HCT116 (cell line): ENCODE data around the gene NPTX1.

Experiments used
- ATF3 ChIP-seq: IDR thresholded peaks from 2 replicates; pipeline ENCODE4 v1.6.1; 2012
- CTCF ChIP-seq, 3 experiments: fragments of 200-600 bp in 1 of 3; sonication (generic) in 1 of 3; IDR thresholded peaks in 2 of 3; conservative IDR thresholded peaks in 1 of 3; 2 replicates each; pipeline ENCODE4 v1.5.1; 2012 to 2017; ENCODE audit warnings: low read depth in 2 of 3, low read length in 2 of 3, antibody characterized with exemption in 1 of 3, borderline replicate concordance in 1 of 3, control low read depth in 1 of 3, mild to moderate bottlenecking in 1 of 3, mixed read lengths in 1 of 3, mixed run types in 1 of 3, moderate library complexity in 1 of 3; ENCODE audit not compliant: insufficient read depth in 1 of 3
- EZH2 ChIP-seq: fragments of 200-600 bp; sonication (generic); IDR thresholded peaks from 2 replicates; pipeline ENCODE4 v1.6.1; 2017; ENCODE audit warnings: antibody characterized with exemption, mixed run types
- FOSL1 ChIP-seq: IDR thresholded peaks from 2 replicates; pipeline ENCODE4 v1.6.1; 2012; ENCODE audit warnings: low read depth
- POLR2A ChIP-seq: IDR thresholded peaks from 2 replicates; pipeline ENCODE4 v1.7.0; 2011; ENCODE audit warnings: borderline replicate concordance; ENCODE audit not compliant: insufficient read depth, insufficient read length; ENCODE audit errors: extremely low read depth
- REST ChIP-seq: IDR thresholded peaks from 2 replicates; pipeline ENCODE4 v1.6.1; 2012; ENCODE audit warnings: low read depth
- TCF7L2 ChIP-seq: IDR thresholded peaks from 2 replicates; pipeline ENCODE4 v1.7.0; 2011; ENCODE audit warnings: borderline replicate concordance, inconsistent platforms; ENCODE audit not compliant: insufficient read depth, insufficient read length; ENCODE audit errors: extremely low read depth
- YY1 ChIP-seq: IDR thresholded peaks from 2 replicates; pipeline ENCODE4 v1.6.1; 2011; ENCODE audit warnings: low read length, low read depth, moderate library complexity, mild to moderate bottlenecking; ENCODE audit not compliant: insufficient replicate concordance; ENCODE audit errors: extremely low read depth

GRCh38 chr17:80497726-80498241 lies 21.4 kb upstream of the NPTX1 start:
- TF ChIP-seq ATF3 (no peak), FOSL1 (no peak), CTCF (IDR thresholded peaks at IDR 0.05 in 2 of 3, conservative IDR thresholded peaks at IDR 0.05 in 1 of 3; ENCODE audit: borderline replicate concordance in 1 of 3, insufficient read depth in 1 of 3, low read depth in 2 of 3, low read length in 2 of 3) (no peak), YY1 (no peak), TCF7L2 (no peak), REST (no peak), EZH2 (no peak), POLR2A (no peak)
